Dermis microvascular lymphatic vessel endothelial cell (primary cell): ENCODE results near the gene DEFB119. TPM values are rescaled to one million over a fixed set of nuclear protein-coding genes. Genes with fewer than 3 reads are reported as not detected.
"Not testable (repeated sequence)": the region's sequence is repeated elsewhere in the genome, so short reads cannot be mapped to it uniquely, and the experiment has no call there.

ENCODE experiments used
- DNase-seq, 2 donors: peaks; one replicate each; pipeline versions ENCODE4 v3.0.0 to v3.0.0-alpha.2; 2010; ENCODE audit warnings: low read depth in 2 of 2
- total RNA-seq: library from RNA; depleted of rRNA; stranded (reverse); fragments of >200 nt; gene quantifications from 2 replicates; pipeline ENCODE4 v1.2.1, GENCODE V29; 2014

The DEFB119 gene
- total RNA-seq = not detected in 2 replicates

- DNase-seq = no peak
Measured at GRCh38 chr20:31390490-31390889, at the start of gene DEFB119. DEFB119 (minus strand) TSS chr20:31390590; CDS start chr20:31390483, 107 bp downstream.

DNA sequence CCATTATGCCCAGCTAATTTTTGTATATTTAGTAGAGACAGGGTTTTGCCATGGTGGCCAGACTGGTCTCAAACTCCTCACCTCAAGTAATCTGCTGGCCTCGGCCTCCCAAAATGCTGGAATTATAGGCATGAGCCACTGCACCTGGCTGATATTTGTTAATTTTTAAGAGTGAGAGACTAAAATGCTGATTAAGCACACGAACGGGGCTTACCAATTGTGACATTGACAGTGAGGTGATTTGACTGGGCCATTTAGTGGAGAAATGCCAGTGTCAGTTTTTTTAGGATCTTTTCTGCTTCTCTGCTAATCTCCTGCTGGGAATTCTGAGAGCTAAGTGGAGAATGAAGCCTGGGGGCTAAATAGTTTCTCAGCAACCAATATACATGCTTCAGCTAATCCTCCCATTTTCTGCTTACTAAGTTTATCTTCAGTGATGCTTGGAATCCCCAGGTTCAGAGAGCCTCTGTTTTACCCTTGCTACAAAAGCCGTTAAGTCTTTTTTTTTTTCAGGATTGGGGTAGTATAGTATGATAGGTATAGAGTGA, 40.3 kb upstream of the DEFB119 start:
- DNase-seq = no peak

DNA sequence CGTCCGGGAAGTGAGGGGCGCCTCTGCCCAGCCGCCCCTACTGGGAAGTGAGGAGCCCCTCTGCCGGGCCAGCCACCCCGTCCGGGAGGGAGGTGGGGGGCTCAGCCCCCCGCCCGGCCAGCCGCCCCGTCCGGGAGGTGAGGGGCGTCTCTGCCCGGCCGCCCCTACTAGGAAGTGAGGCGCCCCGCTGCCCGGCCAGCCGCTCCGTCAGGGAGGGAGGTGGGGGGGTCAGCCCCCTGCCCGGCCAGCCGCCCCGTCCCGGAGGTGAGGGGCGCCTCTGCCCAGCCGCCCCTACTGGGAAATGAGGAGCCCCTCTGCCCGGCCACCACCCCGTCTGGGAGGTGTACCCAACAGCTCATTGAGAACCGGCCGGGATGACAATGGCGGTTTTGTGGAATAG, 37.2 kb upstream of the DEFB119 start:
- not testable (repeated sequence) for DNase-seq

GRCh38 chr20:31426891-31427551, 36.6 kb upstream of the DEFB119 start:
- DNase-seq = not testable (repeated sequence)

DNA sequence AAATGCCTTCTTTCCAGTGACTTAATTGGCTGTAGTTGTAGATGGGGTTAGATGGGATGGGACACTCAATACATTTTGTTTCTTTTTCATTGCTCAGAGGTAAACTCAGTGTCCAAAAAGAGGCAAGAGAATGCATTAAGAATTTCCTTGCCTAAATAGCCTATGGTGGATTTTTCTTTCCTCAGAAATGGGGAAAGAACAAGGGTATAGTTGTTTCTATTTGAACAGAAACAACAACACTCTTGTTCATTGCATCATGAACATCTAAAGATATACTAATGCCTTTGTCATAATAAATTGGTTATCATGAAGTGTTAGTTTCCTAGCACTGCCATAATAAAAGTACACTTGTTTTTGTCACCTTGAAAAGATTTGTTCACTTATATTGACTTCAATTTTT, 35.4 kb upstream of the DEFB119 start:
- DNase-seq = no peak

- no peak for DNase-seq
Measured at GRCh38 chr20:31418307-31418706, 27.9 kb upstream of the DEFB119 start.

GRCh38 chr20:31415653-31416052, 25.3 kb upstream of the DEFB119 start:
- DNase-seq = no peak

GRCh38 chr20:31414381-31414780, 24.0 kb upstream of the DEFB119 start:
- DNase-seq = no peak

DNA sequence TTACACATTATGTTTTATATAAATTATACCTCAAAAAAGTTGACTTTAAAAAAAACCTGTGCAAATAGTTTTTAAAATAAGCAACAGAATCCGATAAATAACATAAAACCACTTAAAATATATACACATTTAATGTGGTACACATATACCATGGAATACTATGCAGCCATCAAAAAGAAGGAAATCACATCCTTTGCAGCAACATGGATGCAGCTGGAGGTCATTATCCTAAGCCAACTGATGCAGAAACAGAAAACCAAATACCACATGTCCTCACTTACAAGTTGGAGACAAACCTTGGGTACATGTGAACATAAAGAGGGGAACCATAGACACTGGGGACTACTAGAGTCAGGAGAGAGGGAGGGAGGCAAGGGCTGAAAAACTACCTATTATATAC, 19.6 kb upstream of the DEFB119 start:
- no peak for DNase-seq

DNA sequence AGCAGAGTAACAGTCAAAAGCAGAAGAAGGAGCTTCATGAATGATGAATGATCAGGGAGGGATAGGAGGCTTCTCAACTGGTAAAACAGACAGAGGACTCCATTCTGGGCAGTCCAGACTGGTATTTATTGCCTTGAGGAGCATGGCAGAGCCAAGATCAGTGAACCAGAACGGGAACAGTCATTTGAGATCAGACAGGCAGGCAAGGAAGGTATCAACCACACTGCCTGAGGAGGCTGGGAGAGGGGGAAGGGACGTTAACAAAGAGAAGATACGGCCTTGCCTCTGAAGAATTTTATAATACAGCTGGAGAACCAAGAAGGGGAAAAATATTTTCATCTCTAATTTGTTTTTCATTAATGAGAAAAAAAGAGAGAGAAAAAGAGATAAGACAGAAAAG, 15.7 kb upstream of the DEFB119 start, which contains the start of gene DEFB121:
TSS of gene DEFB121 (minus strand) at position 101 of the 400 bp plus-strand sequence. CDS start at position 38, 63 bp downstream.
- DNase-seq = no peak

DNA sequence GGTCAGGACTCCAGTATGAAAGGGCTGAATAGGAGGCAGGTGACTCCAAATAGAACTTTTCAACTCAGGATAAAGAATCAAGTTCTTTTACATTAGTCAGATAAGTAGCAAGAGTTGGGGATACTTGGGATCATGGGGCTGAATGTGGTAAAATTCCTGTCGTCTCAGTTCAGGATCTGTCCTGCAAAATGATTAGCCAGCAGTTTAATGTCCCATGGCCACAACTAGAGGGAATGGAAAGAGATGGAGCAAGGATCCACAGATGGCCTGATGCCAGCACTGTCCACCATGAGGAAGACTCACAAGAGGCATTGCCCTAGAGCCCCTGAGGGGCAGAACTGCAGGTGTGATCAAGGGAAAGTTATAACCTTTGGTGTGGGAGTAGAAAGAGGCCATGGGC, 13.5 kb upstream of the DEFB119 start:
- DNase-seq = no peak

DNA sequence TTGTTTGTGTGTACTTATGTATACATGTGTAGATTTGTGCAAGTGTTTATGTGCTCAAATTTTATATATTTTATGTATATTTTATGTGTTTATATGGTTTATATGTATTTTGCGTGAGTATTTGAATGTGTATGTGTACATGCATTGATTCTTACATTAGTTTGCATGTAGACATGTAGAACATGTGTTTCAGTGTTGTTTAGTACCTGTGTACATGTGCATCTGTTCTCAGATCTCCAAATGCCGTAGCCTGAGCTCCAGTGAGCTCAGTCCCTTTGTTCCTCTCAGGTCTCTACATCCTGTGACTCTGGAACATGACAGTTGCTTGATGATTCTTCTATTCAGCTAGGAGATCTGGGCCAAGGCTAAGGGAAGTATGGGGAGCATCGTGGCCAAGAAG, 4.5 kb upstream of the DEFB119 start:
- DNase-seq = no peak

GRCh38 chr20:31392836-31393235, 2.4 kb upstream of the DEFB119 start:
- no peak for DNase-seq

GRCh38 chr20:31374346-31374745, 16.0 kb downstream of the DEFB119 start:
- no peak for DNase-seq

- DNase-seq = no peak
Measured at GRCh38 chr20:31368301-31368700, 22.1 kb downstream of the DEFB119 start, which contains the start of gene DEFB118. DEFB118 (plus strand) TSS chr20:31368601; CDS start chr20:31368651, 50 bp downstream.

DNA sequence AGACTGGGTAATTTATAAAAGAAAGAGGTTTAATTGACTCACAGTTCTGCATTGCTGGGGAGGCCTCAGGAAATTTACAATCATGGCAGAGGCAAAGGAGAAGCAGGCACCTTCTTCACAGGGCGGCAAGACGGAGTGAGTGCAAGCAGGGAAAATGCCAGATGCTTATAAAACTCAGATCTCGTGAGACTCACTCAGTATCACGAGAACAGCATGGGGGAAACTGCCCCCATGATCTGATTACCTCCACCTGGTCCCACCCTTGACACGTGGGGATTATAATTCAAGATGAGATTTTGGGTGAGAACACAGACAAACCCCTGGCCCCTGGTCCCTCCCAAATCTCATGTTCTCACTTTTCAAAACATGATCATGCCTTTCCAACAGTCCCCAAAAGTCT, 26.1 kb downstream of the DEFB119 start:
- not testable (repeated sequence) for DNase-seq

- DNase-seq = no peak
Measured at GRCh38 chr20:31363295-31363694, 27.1 kb downstream of the DEFB119 start.

- DNase-seq = no peak
Measured at GRCh38 chr20:31355981-31356380, 34.4 kb downstream of the DEFB119 start.

GRCh38 chr20:31341470-31341869, 48.9 kb downstream of the DEFB119 start:
- DNase-seq = no peak

- DNase-seq = no peak
Measured at GRCh38 chr20:31330893-31331292, 59.5 kb downstream of the DEFB119 start.
